K562 (cell line): ENCODE results near the gene RPL7L1. TPM values are rescaled to one million over a fixed set of nuclear protein-coding genes. Genes with fewer than 3 reads are reported as not detected.
A peak's percentile ranks its signal among the peaks of the same experiment; 100 is the strongest.

ENCODE experiments used
- ATAC-seq: fragments of 200-7000 bp; cut with Tn5 transposase; 3 replicates; pipeline ENCODE4 v1.9.1; 2020; ENCODE audit warnings: moderate library complexity
- BruUV-seq: library from RNA; stranded (reverse); fragments of 400-500 nt; replicated peaks from 2 replicates; lab custom pipeline; 2021; lab: Mats Ljungman, UMichigan
- CTCF ChIA-PET: fragments of 300-600 bp; formaldehyde crosslinking; extraction: SDS; loops from one replicate; lab custom pipeline; 2021; ENCODE audit warnings: low intra/inter-chr PET ratio; lab: Yijun Ruan, JAX
- POLR2A ChIA-PET: fragments of 300-600, 350-650 bp; sonication (Branson Sonifier 250); formaldehyde crosslinking; extraction: SDS; loops from one replicate; lab custom pipeline; 2021; ENCODE audit warnings: antibody characterized with exemption, inconsistent platforms; lab: Yijun Ruan, JAX
- DNase-seq, 4 experiments: peaks; one replicate each; pipeline versions ENCODE4 v3.0.0 to v3.0.0-alpha.2; 2011 to 2018; ENCODE audit warnings: low spot score in 3 of 4, mixed read lengths in 3 of 4; ENCODE audit errors: extremely low read depth in 1 of 4
- FAIRE-seq: peaks from 2 replicates; lab custom pipeline; 2011; peaks lifted over from hg19 to GRCh38; lab: Jason Lieb, UNC
- H2AFZ ChIP-seq: 2 replicates; pipeline ENCODE4 v1.6.0; 2011; ENCODE audit warnings: low read depth, low read length, control low read depth, inconsistent platforms
- H3K27ac ChIP-seq: fragments of 200-600 bp; 3 replicates; pipeline ENCODE4 v1.8.0; 2011; ENCODE audit warnings: low read depth, mild to moderate bottlenecking, control low read depth, inconsistent platforms, low read length, moderate library complexity, mixed read lengths; ENCODE audit errors: extremely low read depth
- H3K27me3 ChIP-seq, 2 experiments: fragments of 300-600 bp in 1 of 2; 2 replicates in 1 of 2; 3 replicates in 1 of 2; pipeline versions ENCODE4 v1.6.0 to v1.8.0; 2011; ENCODE audit warnings: inconsistent platforms in 2 of 2, low read length in 2 of 2, mild to moderate bottlenecking in 1 of 2, mixed read lengths in 1 of 2, moderate library complexity in 1 of 2; ENCODE audit not compliant: control insufficient read depth in 2 of 2, insufficient read depth in 2 of 2
- H3K36me3 ChIP-seq: fragments of 300-600 bp; 3 replicates; pipeline ENCODE4 v1.8.0; 2011; ENCODE audit warnings: mild to moderate bottlenecking, low read length, inconsistent platforms; ENCODE audit not compliant: control insufficient read depth, insufficient read depth
- H3K4me1 ChIP-seq, 2 experiments: fragments of 200-600 bp in 1 of 2; replicated peaks in 1 of 2; 2 replicates in 1 of 2; 3 replicates in 1 of 2; pipeline versions ENCODE4 v1.5.1 to v1.8.0; 2011; ENCODE audit warnings: inconsistent platforms in 2 of 2, low read length in 2 of 2, mild to moderate bottlenecking in 1 of 2, mixed read lengths in 1 of 2, moderate library complexity in 1 of 2; ENCODE audit not compliant: control insufficient read depth in 2 of 2, insufficient read depth in 2 of 2
- H3K4me2 ChIP-seq: 2 replicates; pipeline ENCODE4 v1.6.1; 2011; ENCODE audit warnings: low read length, control low read depth, inconsistent platforms, mixed read lengths; ENCODE audit not compliant: insufficient read depth
- H3K4me3 ChIP-seq: fragments of 200-600 bp; sonication (generic), shearing (Covaris generic); 2 replicates; pipeline ENCODE4 v1.5.1; 2016; ENCODE audit warnings: control low read depth, inconsistent platforms
- H3K79me2 ChIP-seq: fragments of 200-600 bp; 3 replicates; pipeline ENCODE4 v1.8.0; 2011; ENCODE audit warnings: low read length, inconsistent platforms; ENCODE audit not compliant: control insufficient read depth, insufficient read depth
- H3K9ac ChIP-seq, 2 experiments: 2 replicates each; pipeline versions ENCODE4 v1.6.0 to v1.6.1; 2011; ENCODE audit warnings: low read depth in 2 of 2, low read length in 2 of 2, control low read depth in 1 of 2, inconsistent platforms in 1 of 2, mild to moderate bottlenecking in 1 of 2, mixed read lengths in 1 of 2; ENCODE audit not compliant: insufficient read depth in 1 of 2
- H3K9me1 ChIP-seq: one replicate; pipeline ENCODE4 v1.6.0; 2011; ENCODE audit warnings: inconsistent platforms, mild to moderate bottlenecking, low read length, moderate library complexity; ENCODE audit not compliant: control insufficient read depth, insufficient read depth
- H3K9me3 ChIP-seq: replicated peaks from 2 replicates; pipeline ENCODE4 v1.5.1; 2011; ENCODE audit warnings: low read depth, low read length, inconsistent platforms; ENCODE audit not compliant: control insufficient read depth, insufficient read depth
- H4K20me1 ChIP-seq: replicated peaks from 2 replicates; pipeline ENCODE4 v1.6.1; 2011; ENCODE audit warnings: low read length, inconsistent platforms, mixed read lengths; ENCODE audit not compliant: control insufficient read depth, insufficient read depth
- BHLHE40 ChIP-seq: IDR thresholded peaks from 2 replicates; pipeline ENCODE4 v1.6.1; 2011; ENCODE audit warnings: low read length, improper control_type of control experiment
- CHD2 ChIP-seq: IDR thresholded peaks from 2 replicates; pipeline ENCODE4 v1.6.1; 2011; ENCODE audit warnings: low read depth, low read length
- CTCFL ChIP-seq: IDR thresholded peaks from 2 replicates; pipeline ENCODE4 v1.6.1; 2011; ENCODE audit warnings: borderline replicate concordance, low read depth, mild to moderate bottlenecking, moderate library complexity, low read length; ENCODE audit not compliant: insufficient read depth, poor library complexity, severe bottlenecking
- FOXA3 ChIP-seq, 2 experiments: fragments of 450-650 bp in 1 of 2; sonication (generic) in 1 of 2; formaldehyde crosslinking; IDR thresholded peaks in 1 of 2; conservative IDR thresholded peaks in 1 of 2; 2 replicates each; pipeline versions ENCODE4 v1.4.0 to v1.8.0; 2020 to 2022; ENCODE audit warnings: mild to moderate bottlenecking in 2 of 2, missing genetic modification reagents in 1 of 2
- HCFC1 ChIP-seq: IDR thresholded peaks from 2 replicates; pipeline ENCODE4 v1.6.1; 2012; ENCODE audit warnings: low read depth, low read length, improper control_type of control experiment
- KAT7 ChIP-seq: sonication (generic); formaldehyde crosslinking; IDR thresholded peaks from 2 replicates; pipeline ENCODE4 v1.8.0; 2022; ENCODE audit warnings: missing genetic modification reagents, mild to moderate bottlenecking, borderline replicate concordance
- KLF16 ChIP-seq: IDR thresholded peaks from 2 replicates; pipeline ENCODE4 v1.6.1; 2016; ENCODE audit warnings: antibody characterized with exemption
- MTF1 ChIP-seq: fragments of 250-450 bp; sonication (Bioruptor Pico); IDR thresholded peaks from 2 replicates; pipeline ENCODE4 v1.9.0; 2021; ENCODE audit warnings: moderate library complexity, mild to moderate bottlenecking, inconsistent platforms, borderline replicate concordance
- MYNN ChIP-seq, 2 experiments: sonication (generic); formaldehyde crosslinking in 1 of 2; IDR thresholded peaks; 2 replicates each; pipeline versions ENCODE4 v1.5.0 to v1.6.1; 2016 to 2020; ENCODE audit warnings: antibody characterized with exemption in 1 of 2, missing genetic modification reagents in 1 of 2
- PHF8 ChIP-seq: fragments of 200-600 bp; sonication (generic); IDR thresholded peaks from 2 replicates; pipeline ENCODE4 v1.6.1; 2012; ENCODE audit warnings: mixed run types, mild to moderate bottlenecking, inconsistent platforms, low read length, moderate library complexity, borderline replicate concordance
- POLR2AphosphoS5 ChIP-seq: IDR thresholded peaks from 2 replicates; pipeline ENCODE4 v1.6.1; 2011; ENCODE audit warnings: mild to moderate bottlenecking, low read depth, low read length, moderate library complexity; ENCODE audit not compliant: control insufficient read depth, insufficient read depth
- POLR2B ChIP-seq: fragments of 450-650 bp; IDR thresholded peaks from 2 replicates; pipeline ENCODE4 v1.6.1; 2018; ENCODE audit warnings: low read depth; ENCODE audit not compliant: partially characterized antibody
- POLR2H ChIP-seq: IDR thresholded peaks from 2 replicates; pipeline ENCODE4 v1.6.1; 2016; ENCODE audit warnings: missing genetic modification characterization, low read depth, mild to moderate bottlenecking, control low read depth, missing compliant biosample characterization, moderate library complexity
- POLR3G ChIP-seq: IDR thresholded peaks from 2 replicates; pipeline ENCODE4 v1.6.1; 2011; ENCODE audit not compliant: insufficient read length, insufficient replicate concordance; ENCODE audit errors: extremely low read depth
- RBM14 ChIP-seq: fragments of 200-400 bp; formaldehyde crosslinking; IDR thresholded peaks from 2 replicates; pipeline ENCODE4 v1.6.1; 2018; ENCODE audit warnings: low read depth, mild to moderate bottlenecking, low read length, moderate library complexity, borderline replicate concordance; ENCODE audit not compliant: insufficient read depth
- RBM22 ChIP-seq: fragments of 200-400 bp; formaldehyde crosslinking; IDR thresholded peaks from 2 replicates; pipeline ENCODE4 v1.6.1; 2018; ENCODE audit warnings: low read length, low read depth; ENCODE audit not compliant: poor library complexity, severe bottlenecking
- SUPT5H ChIP-seq: fragments of 450-650 bp; IDR thresholded peaks from 2 replicates; pipeline ENCODE4 v1.6.1; 2016
- TFAM ChIP-seq: fragments of 250-450 bp; sonication (Bioruptor Pico); conservative IDR thresholded peaks from 2 replicates; pipeline ENCODE4 v1.5.0; 2021; ENCODE audit warnings: mild to moderate bottlenecking, moderate library complexity
- ZNF77 ChIP-seq: fragments of 250-450 bp; sonication (Bioruptor Pico); IDR thresholded peaks from 2 replicates; pipeline ENCODE4 v1.5.0; 2020
- ZZZ3 ChIP-seq: fragments of 450-650 bp; IDR thresholded peaks from 2 replicates; pipeline ENCODE4 v1.6.1; 2016; ENCODE audit warnings: antibody characterized with exemption, mild to moderate bottlenecking, moderate library complexity
- WGBS: fragments of 100-300 bp; shearing (Covaris generic); methylation state at CpG from one replicate; pipeline ENCODE4 v1.1.6; 2016; ENCODE audit warnings: low coverage, mixed read lengths; ENCODE audit not compliant: insufficient coverage; ENCODE audit errors: missing lambda C conversion rate; 5-methylcytosine and 5-hydroxymethylcytosine counted together
- in situ Hi-C: fragments of 300-500 bp; cut with MboI; formaldehyde crosslinking; loops from 4 replicates; pipeline ENCODE4 v1.15.0; 2018; ENCODE audit warnings: inconsistent platforms, mixed read lengths
- intact Hi-C: fragments of 100-400 bp; cut with micrococcal nuclease; formaldehyde crosslinking; loops from 2 replicates; pipeline ENCODE4 v1.14.2; 2022
- polyA plus RNA-seq, 8 experiments: library from polyadenylated mRNA; depleted of rRNA in 4 of 8; stranded (reverse) in 5 of 8; unstranded in 3 of 8; fragments of >200 nt; fragmentation: Nextera tagmentation in 2 of 8; fragmentation: Illumina TruSeq in 1 of 8; extraction: Ambion mirVana in 2 of 8; extraction: Trizol in 1 of 8; gene quantifications; 2 replicates each; pipeline versions ENCODE4 v1.2.1 to v1.2.3, GENCODE V29; 2011 to 2014; ENCODE audit warnings: inconsistent platforms in 1 of 8, missing spikeins in 1 of 8
- total RNA-seq, 7 experiments: library from RNA; depleted of rRNA in 6 of 7; stranded (reverse); fragments of >200 nt in 6 of 7; fragmentation: Illumina TruSeq in 2 of 7; extraction: Trizol in 2 of 7; gene quantifications; 2 replicates each; pipeline versions ENCODE4 v1.2.1 to v1.2.3, GENCODE V29; 2011 to 2021; ENCODE audit warnings: low replicate concordance in 1 of 7

The RPL7L1 gene
- total and polyA plus RNA-seq, 9 of the 15 experiments (the other 6 are each of a cell fraction or from before 2014, with no cell fraction given) = 129 to 259 (median 164) TPM

GRCh38 chr6:42890311-42891198 lies 11.1 kb downstream of the RPL7L1 start:
- 96% methylated on average over 55 of the region's 63 CpGs for WGBS
- no TSS peak for BruUV-seq
- ATAC-seq (peak; percentile 63), DNase-seq (peak in 2 of 4 experiments; percentile 24 to 25), FAIRE-seq (no peak)
- H3K27me3 ChIP-seq = no peaks in the 10 kb centered on the region
- H3K4me1 ChIP-seq = peaks cover 15 to 20% of the 10 kb centered on the region in 2 experiments
- no peaks in the 10 kb centered on the region for H4K20me1 ChIP-seq
- H3K9me1 ChIP-seq = no peaks in the 10 kb centered on the region
- intact Hi-C loops (no loop called here), in situ Hi-C loops (no loop called here)
- H3K27ac ChIP-seq = no peak overlapping the region
- no peak overlapping the region for H3K4me3 ChIP-seq
- ChIA-PET CTCF (no interaction called here), POLR2A (interaction anchor here (0.5 to 4.0 kb wide), 4 partner anchors 10 to 145 kb away, joined by 3 to 34 read pairs (median 3); partner anchors contain the start of genes RPL7L1 and TBCC)
- H3K36me3 ChIP-seq = peaks cover 35% of the 10 kb centered on the region
- H2AFZ ChIP-seq = no peak overlapping the region
- no peak overlapping the region for H3K9ac ChIP-seq
- 0 out of 2 replicates have a peak, but pooled peaks cover 3% of the 10 kb centered on the region for H3K9me3 ChIP-seq
- H3K79me2 ChIP-seq = no peaks in the 10 kb centered on the region
- H3K4me2 ChIP-seq = no peak overlapping the region
- TF ChIP-seq SUPT5H = peak; percentile 78
- no peak for TF ChIP-seq TFAM (CRISPR knock-in tag)
- TF ChIP-seq BHLHE40 = no peak
- no peak for TF ChIP-seq POLR3G
- TF ChIP-seq CHD2 = peak; percentile 13; the same call in 1 of the 2 replicates
- TF ChIP-seq POLR2B = peak; percentile 66
- no peak for TF ChIP-seq PHF8
- TF ChIP-seq HCFC1 = no peak
- TF ChIP-seq MTF1 (CRISPR knock-in tag) = no peak
- peak; percentile 91 for TF ChIP-seq RBM22
- peak; percentile 56; the same call in 1 of the 2 replicates for TF ChIP-seq MYNN (IDR thresholded peaks at IDR 0.05)
- no peak for TF ChIP-seq MYNN (CRISPR knock-in tag; IDR thresholded peaks at IDR 0.05)
- TF ChIP-seq KAT7 (CRISPR knock-in tag) = no peak
- TF ChIP-seq POLR2H (tag) = no peak
- no peak for TF ChIP-seq KLF16
- no peak for TF ChIP-seq ZNF77 (CRISPR knock-in tag)
- no peak for TF ChIP-seq FOXA3 (CRISPR knock-in tag; conservative IDR thresholded peaks at IDR 0.05 in 1 of 2, IDR thresholded peaks at IDR 0.05 in 1 of 2)
- no peak for TF ChIP-seq ZZZ3
- no peak for TF ChIP-seq CTCFL
- TF ChIP-seq RBM14 = peak; percentile 79; the same call in 1 of the 2 replicates
- peak; percentile 51 for TF ChIP-seq POLR2AphosphoS5
